Esophagus muscularis mucosa (tissue), 4 donors: ENCODE data around the gene EPHB2. TPM values are rescaled to one million over a fixed set of nuclear protein-coding genes. Genes with fewer than 3 reads are reported as not detected.

ENCODE experiments used
- DNase-seq: peaks from one replicate; pipeline ENCODE4 v3.0.0-alpha.2; 2017; ENCODE audit errors: extremely low spot score
- H3K27ac ChIP-seq, 4 donors: fragments of 200-600 bp; sonication (generic); replicated peaks in 1 of 4; 1 replicate in 3 of 4; 2 replicates in 1 of 4; pipeline ENCODE4 v1.5.1; 2016 to 2019; ENCODE audit warnings: mild to moderate bottlenecking in 1 of 4
- H3K27me3 ChIP-seq, 4 donors: fragments of 200-600 bp; sonication (generic); one replicate each; pipeline versions ENCODE4 v1.5.1 to v1.6.0; 2016 to 2019
- H3K36me3 ChIP-seq, 4 donors: fragments of 200-600 bp; sonication (generic); one replicate each; pipeline ENCODE4 v1.5.1; 2016 to 2019
- H3K4me1 ChIP-seq, 4 donors: fragments of 200-600 bp; sonication (generic); one replicate each; pipeline ENCODE4 v1.5.1; 2016 to 2019
- H3K4me3 ChIP-seq, 4 donors: fragments of 200-600 bp; sonication (generic); 1 replicate in 2 of 4; 2 replicates in 2 of 4; pipeline ENCODE4 v1.5.1; 2016 to 2019; ENCODE audit warnings: mild to moderate bottlenecking in 4 of 4, moderate library complexity in 1 of 4
- H3K9me3 ChIP-seq, 4 donors: fragments of 200-600 bp; sonication (generic); 1 replicate in 3 of 4; 2 replicates in 1 of 4; pipeline ENCODE4 v1.5.1; 2016 to 2019
- EP300 ChIP-seq: sonication (generic); formaldehyde crosslinking; IDR thresholded peaks from one replicate; pipeline ENCODE4 v1.6.1; 2017; ENCODE audit warnings: antibody characterized with exemption
- POLR2A ChIP-seq: fragments of 450-650 bp; IDR thresholded peaks from one replicate; pipeline ENCODE4 v1.6.1; 2017; ENCODE audit warnings: antibody characterized with exemption, moderate library complexity, mild to moderate bottlenecking, low read depth
- POLR2AphosphoS5 ChIP-seq, 2 donors: sonication (generic); formaldehyde crosslinking; IDR thresholded peaks; one replicate each; pipeline ENCODE4 v1.6.1; 2017; ENCODE audit warnings: antibody characterized with exemption in 2 of 2
- WGBS: methylation state at CpG from one replicate; pipeline ENCODE4 v1.1.5; 2018; 5-methylcytosine and 5-hydroxymethylcytosine counted together
- intact Hi-C: fragments of 100-400 bp; cut with DNase I; formaldehyde crosslinking; loops from one replicate; pipeline ENCODE4 v1.15.1; 2023
- total RNA-seq, 4 donors: library from RNA; depleted of rRNA; stranded (reverse); fragments of >200 nt; gene quantifications; one replicate each; pipeline versions ENCODE4 v1.1.0 to v1.2.1, GENCODE V29; 2016
- TF ChIP-seq, protein P1 (sequence below), 3 experiments: fragments of 200-600 bp in 2 of 3; fragments of 450-650 bp in 1 of 3; sonication (generic) in 2 of 3; IDR thresholded peaks; one replicate each; pipeline ENCODE4 v1.5.1; 2017 to 2019; ENCODE audit warnings: antibody characterized with exemption in 3 of 3, mild to moderate bottlenecking in 2 of 3, moderate library complexity in 1 of 3

The EPHB2 gene
- total RNA-seq, 4 donors from 2014 or later = 1.5 to 3.3 (median 1.9) TPM

GRCh38 chr1:22919341-22920025 lies 208.8 kb downstream of the EPHB2 start:
- intact Hi-C loops = no loop called here
- Histone ChIP-seq H3K36me3 (no peaks in the 10 kb centered on the region), H3K27me3 (peaks cover 0 to 19% (median 0%) of the 10 kb centered on the region in 4 donors), H3K27ac (no peak overlapping the region), H3K4me3 (no peak overlapping the region), H3K9me3 (no peaks in the 10 kb centered on the region), H3K4me1 (peaks cover 8 to 27% (median 15%) of the 10 kb centered on the region in 4 donors)
- WGBS = 74% methylated on average over 8 of the region's 8 CpGs
- TF ChIP-seq EP300 = no peak
- TF ChIP-seq, protein P1, sequence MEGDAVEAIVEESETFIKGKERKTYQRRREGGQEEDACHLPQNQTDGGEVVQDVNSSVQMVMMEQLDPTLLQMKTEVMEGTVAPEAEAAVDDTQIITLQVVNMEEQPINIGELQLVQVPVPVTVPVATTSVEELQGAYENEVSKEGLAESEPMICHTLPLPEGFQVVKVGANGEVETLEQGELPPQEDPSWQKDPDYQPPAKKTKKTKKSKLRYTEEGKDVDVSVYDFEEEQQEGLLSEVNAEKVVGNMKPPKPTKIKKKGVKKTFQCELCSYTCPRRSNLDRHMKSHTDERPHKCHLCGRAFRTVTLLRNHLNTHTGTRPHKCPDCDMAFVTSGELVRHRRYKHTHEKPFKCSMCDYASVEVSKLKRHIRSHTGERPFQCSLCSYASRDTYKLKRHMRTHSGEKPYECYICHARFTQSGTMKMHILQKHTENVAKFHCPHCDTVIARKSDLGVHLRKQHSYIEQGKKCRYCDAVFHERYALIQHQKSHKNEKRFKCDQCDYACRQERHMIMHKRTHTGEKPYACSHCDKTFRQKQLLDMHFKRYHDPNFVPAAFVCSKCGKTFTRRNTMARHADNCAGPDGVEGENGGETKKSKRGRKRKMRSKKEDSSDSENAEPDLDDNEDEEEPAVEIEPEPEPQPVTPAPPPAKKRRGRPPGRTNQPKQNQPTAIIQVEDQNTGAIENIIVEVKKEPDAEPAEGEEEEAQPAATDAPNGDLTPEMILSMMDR (IDR thresholded peaks at IDR 0.05) = no peak
- no peak for TF ChIP-seq POLR2AphosphoS5 (IDR thresholded peaks at IDR 0.05)
- TF ChIP-seq POLR2A = no peak
- no peak for DNase-seq

DNA sequence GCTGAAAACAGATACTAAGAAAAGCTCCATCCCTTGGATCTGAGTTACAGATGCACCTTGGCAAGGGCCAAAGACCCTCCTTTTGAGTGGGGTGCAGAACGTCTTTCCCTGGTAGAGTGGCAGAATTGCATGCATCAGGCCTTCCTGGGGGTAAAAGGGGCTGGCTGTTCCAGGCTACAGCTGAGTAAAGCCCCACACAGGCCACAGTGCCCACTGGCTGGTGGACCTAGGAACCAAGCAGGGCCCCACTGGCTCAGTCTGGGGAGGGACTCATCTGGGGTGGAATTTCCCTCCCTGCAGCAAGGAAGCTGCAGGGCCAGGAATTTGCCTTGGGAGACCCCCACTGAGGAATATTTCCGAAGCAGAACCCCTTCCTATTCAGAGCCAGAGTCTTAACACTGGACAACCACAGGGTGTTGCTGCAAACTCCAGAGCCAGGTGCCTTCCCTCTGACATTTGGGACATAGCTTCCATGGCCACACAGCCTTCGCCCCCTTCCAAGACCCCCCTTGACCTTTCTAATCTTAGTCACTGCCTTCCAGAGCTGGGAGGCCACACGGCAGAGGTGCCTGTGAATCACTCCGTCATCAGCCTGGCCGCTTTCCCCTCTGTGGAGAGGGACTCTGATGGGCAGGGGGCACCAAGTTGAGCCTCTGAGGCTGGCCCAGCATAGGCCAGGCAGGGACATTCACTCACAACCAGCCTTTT lies 209.5 kb downstream of the EPHB2 start:
- Histone ChIP-seq H3K27ac (no peak overlapping the region), H3K36me3 (no peaks in the 10 kb centered on the region), H3K9me3 (no peaks in the 10 kb centered on the region), H3K27me3 (peaks cover 0 to 21% (median 0%) of the 10 kb centered on the region in 4 donors), H3K4me3 (no peak overlapping the region), H3K4me1 (peaks cover 8 to 27% (median 15%) of the 10 kb centered on the region in 4 donors)
- TF ChIP-seq POLR2A = no peak
- no peak for TF ChIP-seq POLR2AphosphoS5 (IDR thresholded peaks at IDR 0.05)
- no peak for TF ChIP-seq EP300
- TF ChIP-seq, protein P1 (IDR thresholded peaks at IDR 0.05) = no peak
- intact Hi-C loops = no loop called here
- DNase-seq = no peak
- WGBS = 79% methylated on average over 6 of the region's 6 CpGs

DNA sequence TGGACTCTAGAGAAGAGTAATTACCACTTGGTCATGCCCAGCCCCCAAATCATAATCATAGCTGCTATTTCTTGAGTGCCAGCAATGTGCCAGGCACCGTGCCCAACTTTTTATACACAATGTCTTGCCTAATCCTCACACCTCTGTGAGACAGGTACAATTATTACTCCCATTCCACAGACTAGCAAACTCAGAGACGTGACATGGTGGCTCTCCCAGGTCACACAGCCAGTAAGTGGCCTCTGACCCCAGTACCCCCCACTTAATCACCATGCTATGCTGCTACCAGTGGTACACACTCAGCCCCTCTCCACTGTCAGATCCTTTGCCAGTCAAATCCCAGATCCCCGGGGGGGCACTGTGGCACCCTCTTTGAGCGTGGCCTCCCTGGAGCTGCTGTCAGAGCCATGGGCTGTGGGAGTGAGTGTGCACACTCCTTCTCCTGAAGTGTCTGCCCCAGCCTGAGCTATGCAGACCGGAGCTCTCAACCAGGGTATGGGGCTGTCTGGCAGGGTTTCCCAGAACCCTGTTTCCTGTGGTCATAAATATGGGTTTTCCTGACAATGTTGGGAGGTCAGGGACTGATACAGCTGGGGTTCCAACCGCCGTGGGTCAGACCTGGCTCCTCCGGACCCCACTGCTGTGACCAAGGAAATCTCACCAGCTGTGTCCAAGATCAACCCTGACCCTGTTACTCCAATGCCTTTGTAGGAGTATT lies 210.3 kb downstream of the EPHB2 start:
- DNase-seq = no peak

DNA sequence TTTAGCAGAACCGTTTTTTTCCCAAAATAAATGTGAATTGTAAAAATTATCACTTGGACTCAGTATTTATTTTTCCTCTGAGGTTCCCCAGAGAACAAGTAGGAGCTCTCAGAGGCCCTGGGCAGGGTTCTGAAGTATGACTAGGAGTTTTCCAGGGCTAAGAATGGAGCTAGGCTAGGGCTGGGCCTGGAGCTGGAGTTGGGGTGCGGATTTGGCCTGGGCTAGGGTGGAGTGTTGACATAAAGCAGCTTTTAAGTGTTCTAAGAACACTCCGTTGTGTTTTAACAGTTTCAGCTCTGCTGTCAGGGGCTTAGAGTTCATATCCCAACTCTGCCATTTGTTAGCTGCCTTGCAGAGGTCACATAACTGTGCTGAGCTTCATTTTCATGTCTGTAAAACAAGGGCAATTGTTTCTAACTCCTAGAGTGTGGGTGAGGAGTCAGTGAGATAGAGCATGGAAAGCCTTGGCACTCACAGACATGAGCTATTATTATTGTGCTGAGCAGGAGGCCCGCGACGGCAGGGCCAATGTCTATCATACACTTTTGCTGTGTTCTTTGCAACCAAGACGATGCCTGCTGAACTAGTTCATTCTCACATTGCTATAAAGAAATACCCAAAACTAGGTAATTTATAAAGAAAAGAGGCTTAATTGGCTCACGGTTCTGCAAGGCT lies 210.9 kb downstream of the EPHB2 start:
- no peak for DNase-seq
- WGBS = 71% methylated on average over 8 of the region's 8 CpGs
- no peak for TF ChIP-seq POLR2A
- no peak for TF ChIP-seq POLR2AphosphoS5 (IDR thresholded peaks at IDR 0.05)
- TF ChIP-seq EP300 = no peak
- TF ChIP-seq, protein P1 (IDR thresholded peaks at IDR 0.05) = no peak
- Histone ChIP-seq H3K36me3 (no peaks in the 10 kb centered on the region), H3K27ac (no peak overlapping the region), H3K9me3 (no peaks in the 10 kb centered on the region), H3K4me1 (peaks cover 8 to 19% (median 15%) of the 10 kb centered on the region in 4 donors), H3K4me3 (no peak overlapping the region), H3K27me3 (peaks cover 0 to 28% (median 0%) of the 10 kb centered on the region in 4 donors)
- intact Hi-C loops = no loop called here

More for the DNA sequence above, 210.3 kb downstream of the EPHB2 start:
- TF ChIP-seq EP300 (no peak), POLR2A (no peak), POLR2AphosphoS5 (IDR thresholded peaks at IDR 0.05) (no peak)
- TF ChIP-seq, protein P1 (IDR thresholded peaks at IDR 0.05) = no peak
- 66% methylated on average over 7 of the region's 8 CpGs for WGBS
- Histone ChIP-seq H3K9me3 (no peaks in the 10 kb centered on the region), H3K27me3 (peaks cover 0 to 25% (median 0%) of the 10 kb centered on the region in 4 donors), H3K27ac (no peak overlapping the region), H3K36me3 (no peaks in the 10 kb centered on the region), H3K4me1 (peaks cover 8 to 26% (median 15%) of the 10 kb centered on the region in 4 donors), H3K4me3 (no peak overlapping the region)
- intact Hi-C loops = no loop called here
